Fibroblast of villous mesenchyme (primary cell): ENCODE data around the gene KCNT1. TPM values are rescaled to one million over a fixed set of nuclear protein-coding genes. Genes with fewer than 3 reads are reported as not detected.

Source experiments
- DNase-seq: peaks from one replicate; pipeline ENCODE4 v3.0.0-alpha.2; 2010; ENCODE audit warnings: low read depth
- H3K4me3 ChIP-seq: 2 replicates; pipeline ENCODE4 v1.5.1; 2011; ENCODE audit warnings: low read depth, mild to moderate bottlenecking, low read length
- total RNA-seq: library from RNA; depleted of rRNA; stranded (reverse); fragments of >200 nt; gene quantifications from 2 replicates; pipeline ENCODE4 v1.2.3, GENCODE V29; 2012
- TF ChIP-seq, protein P1 (sequence below): IDR thresholded peaks from 2 replicates; pipeline ENCODE4 v1.5.1; 2012; ENCODE audit warnings: low read depth, mild to moderate bottlenecking, low read length; ENCODE audit not compliant: insufficient read depth

KCNT1 gene
- total RNA-seq, 1 donor, result not detected

DNA sequence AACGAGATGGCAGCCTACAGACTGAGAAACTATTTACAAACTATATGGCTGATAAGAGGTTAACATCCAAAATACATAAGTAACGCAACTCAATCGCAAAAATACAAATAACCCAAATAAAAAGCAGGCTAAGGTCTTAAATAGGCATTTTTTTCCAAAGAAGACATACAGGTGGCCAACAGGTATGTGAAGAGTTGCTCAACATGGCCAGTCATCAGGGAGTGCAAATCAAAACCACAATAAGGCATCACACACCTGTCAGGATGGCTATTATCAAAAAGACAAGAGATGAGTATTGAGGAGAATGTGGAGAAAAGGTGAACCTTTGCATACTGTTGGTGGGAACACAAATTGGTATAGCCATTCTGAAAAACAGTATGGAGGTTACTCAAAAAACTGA is 131.9 kb downstream of the KCNT1 start:
- no peak for DNase-seq
- TF ChIP-seq, protein P1, sequence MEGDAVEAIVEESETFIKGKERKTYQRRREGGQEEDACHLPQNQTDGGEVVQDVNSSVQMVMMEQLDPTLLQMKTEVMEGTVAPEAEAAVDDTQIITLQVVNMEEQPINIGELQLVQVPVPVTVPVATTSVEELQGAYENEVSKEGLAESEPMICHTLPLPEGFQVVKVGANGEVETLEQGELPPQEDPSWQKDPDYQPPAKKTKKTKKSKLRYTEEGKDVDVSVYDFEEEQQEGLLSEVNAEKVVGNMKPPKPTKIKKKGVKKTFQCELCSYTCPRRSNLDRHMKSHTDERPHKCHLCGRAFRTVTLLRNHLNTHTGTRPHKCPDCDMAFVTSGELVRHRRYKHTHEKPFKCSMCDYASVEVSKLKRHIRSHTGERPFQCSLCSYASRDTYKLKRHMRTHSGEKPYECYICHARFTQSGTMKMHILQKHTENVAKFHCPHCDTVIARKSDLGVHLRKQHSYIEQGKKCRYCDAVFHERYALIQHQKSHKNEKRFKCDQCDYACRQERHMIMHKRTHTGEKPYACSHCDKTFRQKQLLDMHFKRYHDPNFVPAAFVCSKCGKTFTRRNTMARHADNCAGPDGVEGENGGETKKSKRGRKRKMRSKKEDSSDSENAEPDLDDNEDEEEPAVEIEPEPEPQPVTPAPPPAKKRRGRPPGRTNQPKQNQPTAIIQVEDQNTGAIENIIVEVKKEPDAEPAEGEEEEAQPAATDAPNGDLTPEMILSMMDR, result no peak
- no peak overlapping the region for H3K4me3 ChIP-seq

DNA sequence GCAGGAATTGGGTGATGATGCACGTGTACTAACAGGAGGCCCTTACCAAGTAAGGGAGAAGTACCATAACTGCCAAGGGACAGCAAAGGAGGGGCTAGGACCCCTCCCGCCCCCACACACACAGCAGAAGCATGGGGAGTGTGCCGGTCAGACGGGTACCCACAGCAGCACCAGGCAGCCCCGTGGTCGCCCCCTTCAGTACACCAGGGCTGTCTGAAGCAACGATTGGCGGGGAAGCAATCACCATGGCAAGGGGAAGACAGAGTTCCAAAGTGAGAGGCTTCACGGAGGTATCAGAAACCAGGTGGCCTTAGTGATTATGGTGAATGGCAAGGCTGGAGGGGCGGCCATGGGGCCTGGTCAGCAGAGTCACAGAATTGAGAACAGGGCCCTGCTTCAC is 133.1 kb downstream of the KCNT1 start:
- TF ChIP-seq, protein P1, result no peak
- no peak for DNase-seq
- no peak overlapping the region for H3K4me3 ChIP-seq

DNA sequence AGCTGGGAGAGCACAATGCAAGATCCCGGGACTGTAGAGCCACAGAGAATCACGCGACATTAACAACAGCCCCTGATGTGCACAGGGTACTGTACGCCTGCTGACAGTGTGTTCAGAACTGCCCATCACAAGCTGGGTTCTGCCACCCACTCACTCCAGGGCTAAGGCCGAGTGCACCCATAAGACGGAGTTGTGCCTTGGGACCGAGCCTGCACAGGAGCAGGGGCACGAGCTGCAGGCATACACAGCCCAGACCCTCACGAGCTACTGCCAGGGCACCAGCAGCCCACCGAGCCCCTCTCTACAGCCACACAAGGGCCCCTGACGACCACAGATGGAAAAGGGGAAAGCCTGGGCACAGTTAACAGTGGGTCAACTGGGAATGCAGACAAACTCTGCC is 137.5 kb downstream of the KCNT1 start:
- no peak overlapping the region for H3K4me3 ChIP-seq
- TF ChIP-seq, protein P1, result no peak
- no peak for DNase-seq

DNA sequence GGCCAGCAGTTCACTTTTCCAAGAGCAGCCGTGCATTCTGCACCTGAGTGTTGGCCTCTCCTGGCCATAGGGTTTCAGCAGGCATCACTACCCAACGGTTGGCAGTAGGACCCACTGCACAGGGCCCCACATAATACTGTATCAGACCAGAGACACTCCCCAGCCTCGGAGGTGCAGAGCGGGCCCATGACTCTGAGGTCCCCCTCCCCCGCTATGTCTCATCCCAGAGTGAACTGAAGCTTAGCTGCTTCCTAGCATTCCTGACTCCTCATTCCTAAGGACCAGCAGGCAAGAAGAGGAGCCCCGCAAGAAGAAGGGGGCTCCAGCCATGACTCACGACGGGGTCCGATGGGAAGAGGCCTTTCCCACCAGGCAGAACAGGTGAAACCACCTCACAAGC is 138.1 kb downstream of the KCNT1 start:
- DNase-seq, result no peak
- TF ChIP-seq, protein P1, result no peak
- H3K4me3 ChIP-seq, result no peak overlapping the region

DNA sequence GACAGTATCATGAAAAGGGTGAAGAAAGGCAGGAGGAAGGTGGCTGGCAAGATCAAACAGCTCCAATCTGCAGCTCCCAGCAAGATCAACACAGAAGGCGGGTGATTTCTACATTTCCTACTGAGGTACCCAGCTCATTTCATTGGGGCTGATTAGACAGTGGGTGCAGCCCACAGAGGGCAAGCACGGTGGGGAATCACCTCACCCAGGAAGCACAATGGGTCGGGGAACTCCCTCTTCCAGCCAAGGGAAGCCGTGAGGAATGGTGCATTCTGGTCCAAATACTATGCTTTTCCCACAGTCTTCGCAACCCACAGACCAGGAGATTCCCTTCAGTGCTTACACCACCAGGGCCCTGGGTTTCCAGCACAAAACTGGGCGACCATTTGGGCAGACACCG is 138.6 kb downstream of the KCNT1 start:
- no peak for DNase-seq
- H3K4me3 ChIP-seq, result no peak overlapping the region
- TF ChIP-seq, protein P1, result no peak

Other genes starting within 250 kb of the KCNT1 start
- gene PPP1R26, start 222.4 kb upstream of the KCNT1 start, total RNA-seq, result 10.3 and 11.7 TPM in 2 replicates
- 12.1 and 14.5 TPM in 2 replicates for gene MRPS2, start 201.5 kb upstream of the KCNT1 start, total RNA-seq
- not detected in 2 replicates for gene LCN1, start 180.7 kb upstream of the KCNT1 start, total RNA-seq
- not detected in 2 replicates for gene OBP2A, start 156.1 kb upstream of the KCNT1 start, total RNA-seq
- not detected in 2 replicates for gene PAEP, start 140.4 kb upstream of the KCNT1 start, total RNA-seq
- not detected in 2 replicates for gene GLT6D1, start 62.6 kb upstream of the KCNT1 start, total RNA-seq
- gene LCN9, start 38.9 kb upstream of the KCNT1 start, total RNA-seq, result not detected in 2 replicates
- not detected in 2 replicates for gene SOHLH1, start 2.7 kb upstream of the KCNT1 start, total RNA-seq
- gene CAMSAP1, start 205.4 kb downstream of the KCNT1 start, total RNA-seq, result 23.7 and 26.1 TPM in 2 replicates